GM23338 (cell line): Measurements from ENCODE around the gene PPP1R16B.

Experiments
- CREB1 ChIP-seq: fragments of 250-450 bp; sonication (Bioruptor Pico); IDR thresholded peaks from 2 replicates; pipeline ENCODE4 v1.5.0; 2020; ENCODE audit warnings: low read depth, mild to moderate bottlenecking, moderate library complexity
- EZH2 ChIP-seq: fragments of 200-600 bp; sonication (generic); IDR thresholded peaks from one replicate; pipeline ENCODE4 v1.8.0; 2017; ENCODE audit warnings: antibody characterized with exemption, mild to moderate bottlenecking, low read depth; ENCODE audit not compliant: unreplicated experiment
- EZH2phosphoT487 ChIP-seq: fragments of 200-600 bp; sonication (generic); IDR thresholded peaks from one replicate; pipeline ENCODE4 v1.8.1; 2018; ENCODE audit warnings: antibody characterized with exemption; ENCODE audit not compliant: unreplicated experiment
- NANOG ChIP-seq: IDR thresholded peaks from 2 replicates; pipeline ENCODE4 v1.6.1; 2016; ENCODE audit warnings: antibody characterized with exemption, borderline replicate concordance
- POLR2AphosphoS5 ChIP-seq: IDR thresholded peaks from 2 replicates; pipeline ENCODE4 v1.6.1; 2016; ENCODE audit warnings: antibody characterized with exemption, low read depth
- STAT1 ChIP-seq: IDR thresholded peaks from one replicate; pipeline ENCODE4 v1.6.1; 2016; ENCODE audit warnings: antibody characterized with exemption; ENCODE audit not compliant: unreplicated experiment
- ZNF114 ChIP-seq: fragments of 250-450 bp; sonication (Bioruptor Pico); IDR thresholded peaks from 2 replicates; pipeline ENCODE4 v1.5.0; 2020; ENCODE audit warnings: mild to moderate bottlenecking, moderate library complexity
- ZNF462 ChIP-seq: fragments of 250-450 bp; sonication (Bioruptor Pico); IDR thresholded peaks from 2 replicates; pipeline ENCODE4 v1.5.0; 2020; ENCODE audit warnings: mild to moderate bottlenecking, moderate library complexity
- TF ChIP-seq, protein P1 (sequence below), 2 experiments: fragments of 200-600 bp in 1 of 2; sonication (generic) in 1 of 2; conservative IDR thresholded peaks; 2 replicates each; pipeline versions ENCODE4 v1.5.1 to v1.6.1; 2016 to 2017; ENCODE audit warnings: antibody characterized with exemption in 2 of 2, low read depth in 2 of 2, mild to moderate bottlenecking in 2 of 2, moderate library complexity in 1 of 2
- TF ChIP-seq, protein P2 (sequence below): IDR thresholded peaks from one replicate; pipeline ENCODE4 v1.6.1; 2018; ENCODE audit warnings: antibody characterized with exemption; ENCODE audit not compliant: unreplicated experiment

DNA sequence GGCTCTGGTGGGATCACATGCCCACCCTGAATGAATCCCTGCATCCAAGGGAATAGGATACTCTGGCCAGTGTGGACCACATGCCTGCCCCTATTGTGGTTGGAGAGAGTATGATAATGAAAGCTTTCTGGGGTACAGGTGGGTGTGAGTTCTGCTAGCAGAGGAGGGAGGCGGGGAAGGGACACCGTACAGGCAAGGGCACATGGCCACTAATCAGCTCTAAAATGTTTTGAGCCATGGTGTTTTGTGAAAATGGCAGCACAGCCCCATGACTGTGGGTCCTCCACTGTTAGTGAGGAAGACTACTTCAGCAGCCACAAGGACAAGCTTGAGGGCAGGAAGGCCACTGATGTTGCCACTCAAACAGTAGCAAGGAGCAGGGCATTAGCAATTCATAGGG, 144.8 kb downstream of the PPP1R16B start:
- no peak for TF ChIP-seq STAT1
- TF ChIP-seq, protein P1, sequence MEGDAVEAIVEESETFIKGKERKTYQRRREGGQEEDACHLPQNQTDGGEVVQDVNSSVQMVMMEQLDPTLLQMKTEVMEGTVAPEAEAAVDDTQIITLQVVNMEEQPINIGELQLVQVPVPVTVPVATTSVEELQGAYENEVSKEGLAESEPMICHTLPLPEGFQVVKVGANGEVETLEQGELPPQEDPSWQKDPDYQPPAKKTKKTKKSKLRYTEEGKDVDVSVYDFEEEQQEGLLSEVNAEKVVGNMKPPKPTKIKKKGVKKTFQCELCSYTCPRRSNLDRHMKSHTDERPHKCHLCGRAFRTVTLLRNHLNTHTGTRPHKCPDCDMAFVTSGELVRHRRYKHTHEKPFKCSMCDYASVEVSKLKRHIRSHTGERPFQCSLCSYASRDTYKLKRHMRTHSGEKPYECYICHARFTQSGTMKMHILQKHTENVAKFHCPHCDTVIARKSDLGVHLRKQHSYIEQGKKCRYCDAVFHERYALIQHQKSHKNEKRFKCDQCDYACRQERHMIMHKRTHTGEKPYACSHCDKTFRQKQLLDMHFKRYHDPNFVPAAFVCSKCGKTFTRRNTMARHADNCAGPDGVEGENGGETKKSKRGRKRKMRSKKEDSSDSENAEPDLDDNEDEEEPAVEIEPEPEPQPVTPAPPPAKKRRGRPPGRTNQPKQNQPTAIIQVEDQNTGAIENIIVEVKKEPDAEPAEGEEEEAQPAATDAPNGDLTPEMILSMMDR (conservative IDR thresholded peaks at IDR 0.05; ENCODE audit: low read depth in 2 of 2) = no peak
- no peak for TF ChIP-seq POLR2AphosphoS5
- TF ChIP-seq EZH2phosphoT487 = no peak
- no peak for TF ChIP-seq ZNF114 (CRISPR knock-in tag)
- TF ChIP-seq, protein P2, sequence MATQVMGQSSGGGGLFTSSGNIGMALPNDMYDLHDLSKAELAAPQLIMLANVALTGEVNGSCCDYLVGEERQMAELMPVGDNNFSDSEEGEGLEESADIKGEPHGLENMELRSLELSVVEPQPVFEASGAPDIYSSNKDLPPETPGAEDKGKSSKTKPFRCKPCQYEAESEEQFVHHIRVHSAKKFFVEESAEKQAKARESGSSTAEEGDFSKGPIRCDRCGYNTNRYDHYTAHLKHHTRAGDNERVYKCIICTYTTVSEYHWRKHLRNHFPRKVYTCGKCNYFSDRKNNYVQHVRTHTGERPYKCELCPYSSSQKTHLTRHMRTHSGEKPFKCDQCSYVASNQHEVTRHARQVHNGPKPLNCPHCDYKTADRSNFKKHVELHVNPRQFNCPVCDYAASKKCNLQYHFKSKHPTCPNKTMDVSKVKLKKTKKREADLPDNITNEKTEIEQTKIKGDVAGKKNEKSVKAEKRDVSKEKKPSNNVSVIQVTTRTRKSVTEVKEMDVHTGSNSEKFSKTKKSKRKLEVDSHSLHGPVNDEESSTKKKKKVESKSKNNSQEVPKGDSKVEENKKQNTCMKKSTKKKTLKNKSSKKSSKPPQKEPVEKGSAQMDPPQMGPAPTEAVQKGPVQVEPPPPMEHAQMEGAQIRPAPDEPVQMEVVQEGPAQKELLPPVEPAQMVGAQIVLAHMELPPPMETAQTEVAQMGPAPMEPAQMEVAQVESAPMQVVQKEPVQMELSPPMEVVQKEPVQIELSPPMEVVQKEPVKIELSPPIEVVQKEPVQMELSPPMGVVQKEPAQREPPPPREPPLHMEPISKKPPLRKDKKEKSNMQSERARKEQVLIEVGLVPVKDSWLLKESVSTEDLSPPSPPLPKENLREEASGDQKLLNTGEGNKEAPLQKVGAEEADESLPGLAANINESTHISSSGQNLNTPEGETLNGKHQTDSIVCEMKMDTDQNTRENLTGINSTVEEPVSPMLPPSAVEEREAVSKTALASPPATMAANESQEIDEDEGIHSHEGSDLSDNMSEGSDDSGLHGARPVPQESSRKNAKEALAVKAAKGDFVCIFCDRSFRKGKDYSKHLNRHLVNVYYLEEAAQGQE = no peak
- TF ChIP-seq EZH2 = no peak
- TF ChIP-seq ZNF462 = no peak
- TF ChIP-seq CREB1 = no peak
- no peak for TF ChIP-seq NANOG
